ENCODE data around the gene ATP6V1G2.

ATP6V1G2 gene

GRCh38 chr6:31573239-31574105, 27.1 kb upstream of the ATP6V1G2 start:
- intact Hi-C loops (cut with DNase I; ENCODE audit: low total_unique reads), result no loop called here
- no peaks in the 10 kb centered on the region for H3K9me3 ChIP-seq
- no peaks in the 10 kb centered on the region for H3K4me1 ChIP-seq
- no peak overlapping the region for H3K4me3 ChIP-seq
- no peak for DNase-seq
- TF ChIP-seq CTCF (IDR thresholded peaks at IDR 0.05), result no peak
- H3K27me3 ChIP-seq, result peaks cover 0 to 27% of the 10 kb centered on the region in 2 donors
- H3K36me3 ChIP-seq, result no peaks in the 10 kb centered on the region
- no peak overlapping the region for H3K27ac ChIP-seq

DNA sequence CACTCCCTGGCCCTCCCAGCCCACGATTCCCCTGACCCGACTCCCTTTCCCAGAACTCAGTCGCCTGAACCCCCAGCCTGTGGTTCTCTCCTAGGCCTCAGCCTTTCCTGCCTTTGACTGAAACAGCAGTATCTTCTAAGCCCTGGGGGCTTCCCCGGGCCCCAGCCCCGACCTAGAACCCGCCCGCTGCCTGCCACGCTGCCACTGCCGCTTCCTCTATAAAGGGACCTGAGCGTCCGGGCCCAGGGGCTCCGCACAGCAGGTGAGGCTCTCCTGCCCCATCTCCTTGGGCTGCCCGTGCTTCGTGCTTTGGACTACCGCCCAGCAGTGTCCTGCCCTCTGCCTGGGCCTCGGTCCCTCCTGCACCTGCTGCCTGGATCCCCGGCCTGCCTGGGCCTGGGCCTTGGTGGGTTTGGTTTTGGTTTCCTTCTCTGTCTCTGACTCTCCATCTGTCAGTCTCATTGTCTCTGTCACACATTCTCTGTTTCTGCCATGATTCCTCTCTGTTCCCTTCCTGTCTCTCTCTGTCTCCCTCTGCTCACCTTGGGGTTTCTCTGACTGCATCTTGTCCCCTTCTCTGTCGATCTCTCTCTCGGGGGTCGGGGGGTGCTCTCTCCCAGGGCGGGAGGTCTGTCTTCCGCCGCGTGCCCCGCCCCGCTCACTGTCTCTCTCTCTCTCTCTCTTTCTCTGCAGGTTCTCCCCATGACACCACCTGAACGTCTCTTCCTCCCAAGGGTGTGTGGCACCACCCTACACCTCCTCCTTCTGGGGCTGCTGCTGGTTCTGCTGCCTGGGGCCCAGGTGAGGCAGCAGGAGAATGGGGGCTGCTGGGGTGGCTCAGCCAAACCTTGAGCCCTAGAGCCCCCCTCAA, 25.9 kb upstream of the ATP6V1G2 start, which contains the start of gene LTA:
LTA (plus strand) TSS at position 249 of the 871 bp plus-strand sequence; CDS start at position 703, 454 bp downstream.
- H3K36me3 ChIP-seq, result no peaks in the 10 kb centered on the region
- no peak within 1 kb of the TSS for H3K4me3 ChIP-seq
- peaks cover 0 to 32% of the 10 kb centered on the region in 2 donors for H3K27me3 ChIP-seq
- H3K27ac ChIP-seq, result no peak within 1 kb of the TSS
- no peak for DNase-seq
- no peak for TF ChIP-seq CTCF (IDR thresholded peaks at IDR 0.05)
- no peaks in the 10 kb centered on the region for H3K9me3 ChIP-seq
- H3K4me1 ChIP-seq, result no peaks in the 10 kb centered on the region
- intact Hi-C loops (cut with DNase I; ENCODE audit: low total_unique reads), result no loop called here

DNA sequence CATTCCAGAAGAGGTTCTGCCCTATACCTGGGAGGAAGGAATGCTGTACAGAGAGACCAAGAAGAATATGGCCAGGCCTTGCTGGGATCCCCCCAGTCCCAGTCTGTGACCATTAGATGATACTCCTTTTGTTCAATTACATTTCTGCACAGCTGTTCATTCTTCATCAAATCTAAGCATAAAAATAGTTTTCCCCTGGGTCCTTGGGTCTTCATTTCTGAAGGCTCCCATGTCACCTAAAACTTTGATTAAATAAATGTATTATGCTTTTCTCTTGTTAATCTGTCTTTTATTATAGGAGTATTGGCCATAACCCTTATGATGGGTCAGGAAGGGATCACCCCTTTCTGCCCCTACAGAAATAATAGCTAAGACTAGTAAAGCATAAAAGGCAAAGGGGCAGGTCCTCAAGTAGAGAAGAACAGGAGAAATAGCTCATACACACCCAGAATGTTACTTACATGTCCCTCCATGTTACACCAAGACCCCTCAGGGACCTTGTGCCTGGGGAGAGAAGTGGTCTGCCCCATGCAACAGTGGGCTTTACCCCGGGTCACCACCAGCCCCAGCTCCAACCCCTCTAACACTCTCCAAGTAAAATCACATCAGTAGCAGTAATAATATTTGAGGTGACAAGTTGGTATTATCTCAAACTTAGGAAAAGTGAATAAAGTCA, 23.6 kb upstream of the ATP6V1G2 start:
- intact Hi-C loops (cut with DNase I; ENCODE audit: low total_unique reads), result no loop called here
- Histone ChIP-seq H3K27me3 (peaks cover 0 to 48% of the 10 kb centered on the region in 2 donors), H3K9me3 (no peaks in the 10 kb centered on the region), H3K27ac (no peak overlapping the region), H3K36me3 (no peaks in the 10 kb centered on the region), H3K4me3 (no peak overlapping the region), H3K4me1 (no peaks in the 10 kb centered on the region)
- TF ChIP-seq CTCF (IDR thresholded peaks at IDR 0.05), result no peak
- no peak for DNase-seq

DNA sequence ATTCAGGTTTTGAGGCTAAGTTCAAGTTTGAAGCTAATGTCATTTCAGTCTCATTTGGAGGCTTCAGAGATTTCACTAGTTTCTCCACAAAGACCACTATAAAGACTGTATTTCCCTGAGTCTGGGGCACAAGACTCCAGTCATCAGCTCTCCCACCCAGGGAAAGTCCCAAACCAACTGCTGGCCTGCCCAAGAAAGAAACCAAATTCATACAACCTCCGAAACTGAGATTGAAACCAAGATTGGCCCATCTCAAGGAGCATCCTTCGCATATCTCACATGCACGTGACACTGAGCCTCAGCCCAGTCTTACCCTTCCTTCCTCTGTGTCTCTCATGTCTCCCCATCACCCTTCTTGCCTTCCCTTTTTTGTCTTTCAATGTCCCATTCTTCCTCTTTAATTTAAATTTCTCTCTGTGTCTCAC, 22.1 kb upstream of the ATP6V1G2 start:
- no peak for TF ChIP-seq CTCF (IDR thresholded peaks at IDR 0.05)
- H3K4me3 ChIP-seq, result no peak overlapping the region
- intact Hi-C loops (cut with DNase I; ENCODE audit: low total_unique reads), result no loop called here
- H3K36me3 ChIP-seq, result no peaks in the 10 kb centered on the region
- H3K4me1 ChIP-seq, result no peaks in the 10 kb centered on the region
- no peaks in the 10 kb centered on the region for H3K9me3 ChIP-seq
- no peak for DNase-seq
- no peak overlapping the region for H3K27ac ChIP-seq
- H3K27me3 ChIP-seq, result peaks cover 0 to 44% of the 10 kb centered on the region in 2 donors

All from tibial artery (tissue), 4 donors.